GM21737 (cell line): ENCODE data around the gene AGAP1.

Experiments used
- ATAC-seq: cut with Tn5 transposase; IDR thresholded peaks from one replicate; pipeline ENCODE4 v1.9.1; 2021; ENCODE audit warnings: mild to moderate bottlenecking, moderate library complexity; ENCODE audit not compliant: unreplicated experiment

The AGAP1 gene

DNA sequence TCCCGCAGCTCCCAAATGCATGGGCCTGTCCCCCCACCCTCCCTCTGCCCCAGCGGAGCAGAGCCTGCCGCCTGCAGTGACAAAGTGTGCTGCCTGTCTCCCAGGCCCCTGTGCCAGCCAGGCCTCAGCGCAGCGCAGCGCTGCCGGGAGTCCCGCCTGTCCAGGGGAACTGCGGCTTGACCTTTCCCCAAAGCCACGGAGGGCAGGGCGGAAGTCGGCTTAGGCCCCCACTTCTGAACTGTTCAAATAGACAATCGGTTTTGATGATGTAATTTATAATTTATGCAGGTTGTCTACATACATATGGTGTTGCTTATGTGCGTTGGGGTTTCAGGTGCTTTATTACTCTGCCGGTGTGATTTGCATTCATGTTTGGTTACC is 667.2 kb downstream of the AGAP1 start:
- no peak for ATAC-seq

DNA sequence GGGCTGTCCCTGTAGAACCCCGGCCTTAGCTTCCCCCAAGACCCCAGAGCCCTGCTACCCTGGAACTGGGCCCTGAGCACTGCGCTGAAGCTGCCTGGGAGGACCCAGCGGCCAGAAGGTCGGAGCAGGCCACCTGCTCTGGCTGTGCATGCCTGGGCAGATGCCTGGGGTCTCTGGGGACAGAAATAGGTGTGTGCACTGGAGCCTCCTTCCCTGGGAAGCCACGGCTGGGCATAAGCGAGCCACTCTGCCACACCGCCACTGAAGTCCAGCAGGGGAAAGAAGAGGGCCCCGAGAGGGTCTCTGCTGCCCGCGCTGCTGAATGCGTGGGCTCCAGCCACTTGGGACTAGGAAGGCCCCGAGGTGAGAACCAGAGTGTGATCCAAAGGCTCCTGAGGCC is 667.7 kb downstream of the AGAP1 start:
- ATAC-seq: no peak

DNA sequence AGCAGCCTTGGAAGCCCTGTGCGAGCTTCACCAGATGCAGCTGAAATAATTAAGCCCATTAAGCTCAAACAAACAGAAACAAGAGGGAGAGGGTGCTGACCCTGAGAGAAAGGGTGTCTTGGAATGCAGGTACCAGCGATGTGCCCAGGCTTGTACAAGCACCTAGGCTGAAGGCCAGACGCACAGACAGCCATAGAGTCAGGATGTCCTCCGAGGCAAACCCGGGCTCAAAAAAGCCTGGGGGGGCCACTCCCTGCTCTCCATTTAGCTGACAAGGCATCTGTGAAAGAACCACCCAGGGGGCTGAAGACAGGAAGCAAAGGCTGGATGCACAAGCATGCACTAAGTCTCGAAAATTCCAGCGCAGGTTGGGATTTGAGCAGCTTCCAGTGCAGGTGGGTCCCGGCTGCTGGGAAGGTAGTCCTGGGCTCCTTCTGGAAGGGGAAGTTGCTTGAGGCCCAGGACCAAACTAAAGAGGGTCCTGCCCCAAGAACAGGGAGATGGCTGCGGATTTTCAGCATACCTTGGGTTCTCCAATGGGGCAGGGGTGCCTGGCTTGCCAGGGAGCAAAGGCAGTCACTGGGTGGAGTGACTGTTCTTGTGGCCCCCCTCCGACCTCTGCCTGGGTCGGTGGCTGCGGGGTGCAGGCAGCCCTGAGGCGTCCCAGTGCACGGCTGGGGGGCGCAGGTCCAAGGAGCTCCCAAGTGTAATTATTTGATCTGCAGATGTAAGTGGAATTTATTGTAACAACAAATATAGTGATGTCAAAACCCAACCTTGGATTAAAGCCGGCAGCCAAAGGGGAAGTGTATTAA is 668.4 kb downstream of the AGAP1 start:
- no peak for ATAC-seq

DNA sequence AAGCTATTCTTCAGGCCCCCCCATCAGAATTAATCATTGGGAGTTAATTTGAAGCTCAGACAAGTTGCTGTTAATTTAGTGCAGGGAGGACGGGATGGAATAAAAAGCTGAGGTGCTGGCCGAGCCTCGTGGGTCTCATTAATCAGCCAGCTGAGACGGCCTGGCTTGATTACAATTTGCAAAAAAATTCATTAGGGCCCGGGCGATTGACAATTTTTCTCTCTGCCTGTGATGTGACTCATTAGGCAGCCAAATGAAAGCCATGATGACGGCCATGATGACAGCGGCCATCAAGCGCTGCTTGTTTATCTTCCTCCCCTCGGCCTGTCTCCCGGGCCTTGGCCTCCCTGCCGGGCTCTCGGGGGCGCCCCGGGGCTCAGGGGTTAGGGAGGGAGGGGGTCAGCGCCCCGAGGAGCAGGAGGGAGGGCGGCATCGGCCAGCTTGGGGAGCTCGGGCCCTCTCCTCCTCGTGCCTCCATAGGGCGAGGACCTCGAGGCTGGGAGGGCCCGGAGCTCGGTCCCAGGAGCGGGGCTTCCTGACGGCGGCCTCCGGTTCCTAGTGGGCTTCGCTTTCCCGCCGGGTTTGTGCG is 669.1 kb downstream of the AGAP1 start:
- no peak for ATAC-seq

DNA sequence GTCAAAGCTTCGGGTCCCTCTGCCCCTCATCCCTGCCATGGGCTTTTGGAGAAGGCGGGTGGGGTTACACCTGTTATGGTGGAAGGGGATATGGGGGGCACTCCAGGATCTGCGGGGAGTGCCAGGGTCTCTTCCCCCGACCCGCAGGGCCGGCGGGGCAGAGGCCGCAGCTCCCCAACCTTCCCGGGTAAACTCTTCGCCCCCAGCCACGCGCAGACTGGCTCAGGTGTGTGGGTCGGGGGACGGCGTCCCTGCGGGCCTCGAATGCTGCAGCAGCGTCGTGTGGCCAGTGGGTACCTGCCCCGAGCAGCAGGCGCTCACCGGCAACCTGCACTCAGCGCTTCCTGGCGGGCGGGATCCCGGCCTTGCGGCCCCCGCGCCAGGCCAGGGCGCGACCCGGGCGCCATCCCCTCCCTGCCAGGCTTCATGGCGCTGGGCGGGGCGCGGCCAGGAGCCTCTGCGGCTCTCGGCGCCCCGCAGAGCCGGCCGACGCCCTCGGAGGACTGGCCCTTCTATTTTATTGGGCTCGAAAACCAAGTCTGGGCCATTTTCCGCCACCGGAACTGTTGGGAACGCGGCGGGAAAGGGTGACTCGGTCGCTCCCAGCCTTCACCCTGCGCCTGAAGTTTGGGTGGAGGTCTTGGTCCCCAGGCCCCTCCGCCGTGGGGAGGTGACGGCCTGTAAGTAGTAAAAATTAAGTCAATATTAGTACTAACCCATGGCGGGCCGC is 669.8 kb downstream of the AGAP1 start:
- no peak for ATAC-seq

DNA sequence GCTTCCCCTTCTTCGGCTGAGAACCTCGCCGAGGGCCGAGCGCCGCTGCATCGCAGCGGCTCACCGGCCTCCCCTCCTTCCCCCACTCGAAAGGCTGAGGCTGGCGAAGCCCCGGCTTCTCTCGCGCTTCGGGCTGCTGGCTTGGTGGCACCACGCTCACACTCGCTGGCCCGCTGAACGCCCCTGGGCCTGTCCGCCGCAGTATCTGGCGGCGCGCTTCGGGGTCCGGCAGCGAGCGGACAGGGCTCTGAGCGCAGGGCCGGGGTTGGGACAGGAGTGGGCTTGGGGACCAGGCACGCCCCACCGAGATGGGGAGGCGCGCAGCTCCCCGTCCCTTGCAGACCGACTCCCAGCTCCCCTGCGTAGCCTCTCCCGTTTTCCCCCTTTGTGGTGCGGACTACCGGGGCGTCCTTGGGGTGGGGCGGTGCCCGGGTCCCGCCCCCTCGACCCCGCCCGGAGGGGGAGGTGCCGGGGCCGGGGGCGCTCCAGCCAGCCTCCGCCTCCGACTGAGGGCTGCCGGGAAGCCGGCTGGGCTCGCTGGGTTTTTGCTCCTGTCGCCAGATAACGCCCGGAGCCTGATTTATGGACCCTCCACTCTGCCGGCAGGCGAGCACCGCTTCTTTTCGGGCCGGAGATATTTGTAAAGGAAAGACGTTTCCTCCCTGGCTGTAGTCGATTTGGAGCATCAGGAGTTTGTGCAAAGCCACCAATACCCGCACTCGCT is 670.5 kb downstream of the AGAP1 start:
- no peak for ATAC-seq

DNA sequence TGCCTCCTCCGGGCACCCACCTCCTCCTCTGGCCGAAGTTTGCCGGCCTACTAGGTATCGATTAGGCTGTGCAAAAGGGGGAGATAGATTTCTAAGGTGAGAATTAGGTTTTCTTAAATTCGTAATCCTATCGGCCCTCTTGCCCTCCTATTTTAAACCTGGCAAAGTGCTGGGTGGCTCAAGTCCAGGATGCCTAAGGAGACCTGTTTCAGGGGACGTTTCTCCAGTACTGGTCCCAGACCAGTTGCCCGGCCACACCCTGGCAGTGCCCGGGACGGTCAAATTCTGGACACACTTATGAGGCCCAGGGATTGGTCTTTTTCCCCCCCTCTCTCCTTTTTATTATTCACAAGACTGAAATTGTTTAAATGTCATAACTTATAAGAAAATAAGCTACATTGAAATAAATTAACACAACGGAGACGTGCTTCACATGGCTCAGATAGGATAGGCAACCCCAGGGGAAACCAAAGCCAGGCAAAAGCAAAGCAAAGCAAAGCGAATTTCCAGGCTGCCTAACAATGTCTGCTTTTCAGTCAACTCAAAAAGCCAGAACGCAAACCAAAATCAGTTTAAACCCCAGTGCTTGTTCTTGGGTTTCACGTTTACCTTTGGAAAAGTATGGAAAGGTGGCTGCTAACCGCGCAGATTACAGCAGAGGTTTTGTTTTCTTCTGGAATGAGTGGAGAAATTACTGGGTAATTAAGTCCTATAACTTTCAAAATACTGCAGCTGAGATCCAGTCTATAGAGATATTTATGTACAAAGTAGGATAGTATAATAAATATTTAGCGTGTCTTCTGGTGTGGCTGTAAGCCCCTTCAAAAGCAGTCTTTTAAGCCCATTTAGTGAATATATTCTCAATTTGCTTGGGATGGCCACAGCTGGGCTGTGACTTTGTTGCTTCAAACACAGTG is 671.3 kb downstream of the AGAP1 start:
- ATAC-seq: no peak

DNA sequence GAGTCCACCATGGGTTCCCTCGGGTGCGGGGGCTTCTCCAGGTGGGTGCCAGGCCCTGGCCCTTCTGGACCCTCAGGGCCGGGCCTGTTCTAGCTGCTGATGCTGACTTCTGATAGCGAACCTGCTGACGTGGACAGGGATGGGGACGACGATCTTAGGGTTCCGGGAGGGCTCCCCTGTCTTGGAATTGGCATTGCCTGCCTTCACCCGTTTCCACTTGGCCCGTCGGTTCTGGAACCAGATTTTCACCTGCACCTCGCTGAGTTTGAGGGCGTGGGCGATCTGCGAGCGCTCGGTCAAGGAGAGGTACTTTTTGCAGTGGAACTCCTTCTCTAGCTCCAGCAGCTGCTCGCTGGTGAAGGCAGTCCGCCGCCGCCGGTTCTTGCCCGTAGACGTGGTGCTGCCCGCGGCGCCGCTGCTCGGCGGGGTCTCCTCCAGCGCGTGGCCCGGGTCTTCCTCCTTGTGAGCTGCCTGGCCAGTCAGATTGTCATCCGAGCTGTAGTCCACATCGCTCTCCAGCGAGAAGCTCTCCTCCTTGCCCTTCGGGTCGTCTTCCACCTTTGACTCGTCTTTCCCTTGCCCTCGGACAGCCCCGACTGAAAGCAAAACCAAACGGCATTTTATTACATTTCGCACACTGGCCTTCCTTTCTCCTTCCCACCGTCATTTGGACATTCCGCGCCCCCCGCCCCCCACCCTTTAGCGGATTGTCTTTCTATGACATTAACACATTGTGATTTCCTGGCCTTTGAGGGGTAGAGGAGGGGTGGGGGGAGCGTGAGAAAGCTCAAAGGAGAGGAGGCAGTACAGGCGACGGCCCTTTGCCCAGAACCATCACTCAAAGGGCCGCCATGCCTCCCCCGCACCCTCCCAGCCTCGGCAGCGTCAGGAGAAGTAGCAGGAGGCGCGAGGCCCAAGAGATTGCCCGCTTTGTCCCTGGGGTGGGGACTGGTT is 672.3 kb downstream of the AGAP1 start:
- ATAC-seq: no peak

DNA sequence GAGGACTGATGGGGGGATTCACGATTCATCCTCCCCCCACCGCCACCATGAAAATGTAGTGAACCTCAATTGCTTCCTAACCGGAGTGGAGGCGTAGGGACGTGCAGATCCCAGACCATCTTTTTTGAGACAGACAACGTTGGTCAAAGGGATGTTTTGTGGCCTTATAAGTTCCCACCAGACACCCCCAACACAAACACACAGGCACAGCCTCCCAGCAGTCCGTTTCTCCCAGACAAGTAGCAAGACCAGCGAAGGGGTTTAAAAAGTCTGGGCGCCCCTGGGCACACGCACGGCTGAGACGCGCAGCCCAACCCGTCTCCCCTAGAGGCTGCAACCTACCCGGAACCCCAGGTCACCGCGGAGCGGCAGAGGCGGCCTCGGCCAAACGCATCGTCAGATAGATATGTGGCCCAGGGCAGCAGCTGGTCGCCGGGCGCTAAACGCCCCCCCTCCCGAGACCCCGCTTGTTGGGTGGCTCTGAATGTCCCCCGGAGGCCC is 673.0 kb downstream of the AGAP1 start:
- no peak for ATAC-seq

DNA sequence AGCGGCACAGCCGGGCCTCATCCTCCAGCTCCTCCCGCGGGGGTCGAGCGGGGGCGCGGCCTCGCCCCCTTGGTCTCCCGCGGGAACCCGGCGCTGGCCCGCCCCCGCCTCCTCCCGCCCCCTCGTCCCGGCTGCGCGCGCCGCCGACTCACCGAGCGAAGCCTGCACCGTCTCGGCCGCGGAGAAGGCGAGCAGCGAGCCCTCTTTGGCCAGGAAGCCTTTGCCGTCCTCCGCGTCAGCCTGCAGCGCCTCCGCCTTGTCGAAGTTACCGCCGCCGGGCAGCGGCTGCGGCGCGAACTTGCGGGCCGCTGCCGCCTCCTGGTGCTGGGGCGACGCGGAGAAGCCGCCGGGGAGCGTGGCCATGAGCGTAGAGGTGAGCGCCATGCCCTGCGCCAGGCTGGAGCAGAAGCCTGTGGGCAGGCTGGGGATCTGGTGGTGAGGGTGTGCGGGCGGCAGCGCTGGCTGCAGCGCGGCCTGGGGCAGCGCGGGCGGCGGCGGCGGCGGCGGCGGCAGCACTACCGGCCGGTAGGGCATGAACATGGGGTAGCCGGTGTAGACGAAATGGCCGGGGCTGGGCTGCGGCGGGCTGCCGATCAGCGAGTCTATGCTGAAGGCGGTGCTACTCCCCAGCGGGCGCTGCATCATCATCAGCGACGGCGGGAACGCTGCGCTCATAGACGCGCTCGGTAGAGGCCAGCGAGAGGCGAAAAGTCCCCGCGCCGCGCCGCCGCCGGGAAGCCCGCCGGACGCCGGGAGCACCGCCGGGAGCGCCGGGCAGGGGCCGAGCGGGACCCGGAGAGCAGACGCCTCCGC is 673.7 kb downstream of the AGAP1 start:
- no peak for ATAC-seq

DNA sequence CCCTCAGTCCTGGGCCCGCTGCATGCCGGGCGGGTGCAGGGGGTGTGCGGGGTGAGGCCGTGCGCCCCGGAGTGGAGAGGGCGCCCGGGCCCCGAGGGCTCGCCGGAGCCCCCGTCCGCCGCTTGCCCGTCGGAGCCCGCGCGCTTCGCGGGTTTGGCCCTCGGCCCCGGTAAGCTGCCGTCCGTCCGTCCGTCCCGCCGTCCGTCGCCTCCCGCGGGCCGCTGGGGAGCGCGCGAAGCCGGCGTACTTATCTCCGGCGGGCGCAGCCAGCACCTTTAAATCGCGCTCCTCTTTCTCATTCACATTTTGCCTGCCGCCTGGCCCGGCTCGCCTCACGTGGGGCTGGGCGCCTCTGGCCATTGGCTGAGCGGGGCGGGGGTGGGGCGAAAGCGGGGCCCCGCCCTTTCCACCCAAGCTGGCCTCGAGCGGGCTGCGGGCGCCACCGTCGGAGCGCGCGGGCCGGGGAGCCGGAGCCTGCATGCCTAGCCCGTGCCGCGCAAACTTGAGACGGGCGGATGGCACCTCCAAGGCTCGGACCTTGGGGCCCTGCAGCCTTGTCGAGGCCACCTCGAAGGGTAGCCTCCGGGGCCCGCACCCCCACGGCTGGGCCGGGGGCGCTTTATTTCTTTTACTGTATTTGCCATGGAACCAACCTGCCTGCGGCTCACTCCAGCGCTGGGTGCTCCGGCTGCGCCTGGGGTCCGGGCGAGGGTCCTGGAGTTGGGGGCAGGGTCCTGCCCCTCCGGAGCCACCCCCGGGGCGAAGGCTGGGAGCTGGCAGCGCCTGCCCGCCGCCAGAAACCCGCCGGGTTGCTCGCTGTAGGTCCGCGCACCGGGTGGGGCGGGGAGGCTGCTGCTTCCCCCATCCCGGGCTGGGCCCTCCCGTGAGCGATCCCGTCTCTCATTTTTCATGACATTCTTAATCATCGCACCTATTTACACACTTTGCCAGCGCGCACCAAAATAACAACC is 674.6 kb downstream of the AGAP1 start, which contains the start of gene GBX2:
Gene GBX2 (minus strand): TSS at position 277 of the 971 bp plus-strand sequence. CDS start 415 bp downstream, outside the sequence.
- no peak for ATAC-seq

DNA sequence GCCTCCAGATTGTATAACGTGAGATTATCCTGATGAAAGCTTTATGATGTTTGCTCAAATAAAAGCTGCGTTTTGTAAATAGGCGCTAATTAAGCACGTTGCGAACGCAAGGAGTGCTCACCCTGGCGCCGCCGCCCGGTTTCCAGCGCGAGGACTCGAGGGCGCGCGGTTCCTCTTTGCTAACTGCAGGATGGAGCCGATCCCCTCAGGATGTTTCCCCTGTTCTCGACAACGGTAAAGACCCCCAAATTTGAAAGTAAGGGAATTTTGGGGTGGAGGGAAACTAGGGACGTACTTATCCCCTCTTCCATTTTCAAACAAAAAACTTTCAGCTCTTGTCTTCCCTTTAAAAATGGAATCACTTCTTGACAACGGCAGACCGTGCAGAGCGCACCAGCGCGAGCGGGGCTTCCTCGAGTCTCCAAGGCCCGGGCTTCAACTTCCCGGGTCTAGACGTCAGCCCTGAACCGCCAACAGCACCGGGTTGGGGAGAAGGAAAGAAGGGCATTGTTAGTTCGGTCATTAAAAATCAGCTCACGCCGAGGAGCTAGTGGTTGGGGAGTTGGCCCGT is 675.4 kb downstream of the AGAP1 start:
- no peak for ATAC-seq

DNA sequence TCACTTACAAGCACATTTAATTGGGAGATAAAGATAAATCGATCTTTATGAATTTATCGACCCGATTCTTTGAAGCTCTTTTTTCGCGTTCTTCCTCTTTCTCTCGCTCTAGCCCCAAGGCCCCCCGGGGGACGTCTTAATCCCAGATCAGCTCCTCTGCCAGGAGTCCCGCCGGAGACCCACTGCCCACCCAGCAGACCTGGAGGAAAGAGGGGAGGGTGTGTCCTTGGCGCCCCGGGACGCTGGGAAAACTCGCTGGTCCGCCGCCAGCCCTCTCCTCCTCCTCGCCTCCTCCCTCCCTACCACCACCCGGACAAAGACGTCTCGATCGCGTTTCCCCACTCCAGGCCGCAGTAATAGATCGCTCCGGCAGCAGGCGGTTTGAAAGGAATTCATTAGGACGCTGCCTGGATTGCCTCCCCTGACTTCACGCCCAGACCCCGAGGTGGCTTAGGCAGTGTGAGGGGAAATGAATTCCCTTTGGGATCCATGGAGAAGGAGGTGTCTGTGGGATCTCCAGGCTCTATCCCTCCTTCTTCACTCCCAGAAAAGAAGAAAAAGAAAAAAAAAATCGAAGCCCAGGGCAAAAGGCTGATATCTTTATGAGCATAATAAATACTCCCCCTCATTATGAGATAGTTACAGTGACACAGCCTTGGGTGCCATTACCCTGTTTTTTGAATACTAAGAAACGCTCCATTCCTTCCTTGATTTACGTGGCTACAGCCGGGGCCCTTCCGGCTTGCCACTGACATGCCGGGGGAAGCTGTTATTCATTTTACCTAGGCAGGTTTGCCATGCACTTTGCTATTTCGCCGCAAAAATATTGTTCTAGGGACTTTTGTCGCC is 676.1 kb downstream of the AGAP1 start:
- no peak for ATAC-seq

DNA sequence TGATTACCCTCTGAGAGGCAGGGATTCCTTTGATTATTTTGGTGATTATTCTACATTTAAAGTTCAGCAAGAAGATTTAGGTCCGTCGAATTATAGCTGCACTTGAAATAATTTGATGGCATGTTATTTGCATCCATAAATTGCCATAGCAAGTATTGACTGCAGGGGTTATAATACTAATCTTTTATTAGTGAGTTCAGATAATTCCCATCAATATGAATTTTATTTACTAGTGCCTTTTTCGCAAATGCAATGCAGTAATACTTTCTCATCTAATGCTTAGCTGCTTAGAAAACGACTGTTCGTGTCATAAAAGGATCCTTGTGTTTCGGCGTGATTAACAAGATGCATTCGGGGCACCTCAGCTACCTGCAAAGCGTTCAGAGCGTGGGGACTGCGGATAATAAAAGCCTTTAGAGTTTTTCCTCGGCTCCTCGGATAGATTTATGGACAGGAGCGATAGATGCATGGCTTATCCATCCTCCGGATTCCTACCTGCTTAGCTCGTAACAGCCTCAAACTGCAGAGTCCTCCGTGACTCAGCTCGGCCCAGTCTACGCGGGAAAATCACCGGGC is 676.8 kb downstream of the AGAP1 start:
- ATAC-seq: no peak

DNA sequence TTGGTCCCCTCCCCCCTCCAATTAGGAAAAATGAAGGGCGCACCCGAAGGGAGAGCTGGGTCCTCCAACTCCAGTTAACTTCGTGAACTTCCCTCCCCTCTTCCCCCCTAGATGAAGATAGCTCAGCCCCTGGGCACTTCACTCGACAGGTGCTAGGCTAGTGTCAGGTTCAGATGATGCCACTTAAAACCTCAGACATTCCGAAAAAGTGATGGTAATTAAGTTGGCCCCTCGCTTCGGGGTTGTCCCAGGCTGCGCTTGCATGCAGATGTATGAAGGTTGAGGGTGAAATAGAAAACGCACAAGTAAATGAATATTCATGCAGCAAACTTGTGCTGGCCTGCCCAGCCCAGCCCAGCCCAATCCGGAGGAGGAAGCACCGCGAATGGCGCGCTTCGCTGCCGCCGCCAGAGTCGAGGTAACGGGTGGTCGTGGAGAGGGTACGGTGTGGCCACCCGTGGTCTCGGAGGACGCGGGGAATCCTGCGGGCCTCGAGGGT is 677.4 kb downstream of the AGAP1 start:
- ATAC-seq: no peak
